Activated naive CD8-positive, alpha-beta T cell (primary cell): ENCODE data around the gene JAM3.
A peak's percentile ranks its signal among the peaks of the same experiment; 100 is the strongest.
"Not testable (repeated sequence)": the region's sequence is repeated elsewhere in the genome, so short reads cannot be mapped to it uniquely, and the experiment has no call there.

ENCODE experiments used
- H3K27ac Mint-ChIP-seq: one replicate; pipeline ENCODE4 v1.8.0; 2021; ENCODE audit warnings: mixed read lengths
- H3K27me3 Mint-ChIP-seq: one replicate; pipeline ENCODE4 v1.8.0; 2021; ENCODE audit warnings: mixed read lengths
- H3K36me3 Mint-ChIP-seq: one replicate; pipeline ENCODE4 v1.8.0; 2021; ENCODE audit warnings: mixed read lengths
- H3K4me1 Mint-ChIP-seq: one replicate; pipeline ENCODE4 v1.8.0; 2021; ENCODE audit warnings: low read depth, mixed read lengths
- H3K4me3 Mint-ChIP-seq: one replicate; pipeline ENCODE4 v1.8.0; 2021; ENCODE audit warnings: mild to moderate bottlenecking, mixed read lengths
- H3K9me3 Mint-ChIP-seq: one replicate; pipeline ENCODE4 v1.8.0; 2021; ENCODE audit warnings: low read depth, mixed read lengths

JAM3 gene

GRCh38 chr11:134092006-134092405 is 23.1 kb downstream of the JAM3 start:
- not testable (repeated sequence) for H3K36me3 Mint-ChIP-seq, H3K9me3 Mint-ChIP-seq, H3K4me3 Mint-ChIP-seq, H3K27ac Mint-ChIP-seq, H3K4me1 Mint-ChIP-seq, H3K27me3 Mint-ChIP-seq

GRCh38 chr11:134097166-134097565 is 28.3 kb downstream of the JAM3 start:
- H3K27me3 Mint-ChIP-seq: no peaks in the 10 kb centered on the region
- H3K9me3 Mint-ChIP-seq: no peaks in the 10 kb centered on the region
- H3K36me3 Mint-ChIP-seq: no peaks in the 10 kb centered on the region
- no peak overlapping the region for H3K4me3 Mint-ChIP-seq
- H3K4me1 Mint-ChIP-seq: peaks cover 7% of the 10 kb centered on the region
- no peak overlapping the region for H3K27ac Mint-ChIP-seq

- Mint-ChIP-seq H3K4me3 (no peak overlapping the region), H3K27ac (no peak overlapping the region), H3K27me3 (no peaks in the 10 kb centered on the region), H3K9me3 (no peaks in the 10 kb centered on the region), H3K36me3 (no peaks in the 10 kb centered on the region), H3K4me1 (peaks cover 3% of the 10 kb centered on the region)
These were observed 29.8 kb downstream of the JAM3 start for GRCh38 chr11:134098566-134099184.

DNA sequence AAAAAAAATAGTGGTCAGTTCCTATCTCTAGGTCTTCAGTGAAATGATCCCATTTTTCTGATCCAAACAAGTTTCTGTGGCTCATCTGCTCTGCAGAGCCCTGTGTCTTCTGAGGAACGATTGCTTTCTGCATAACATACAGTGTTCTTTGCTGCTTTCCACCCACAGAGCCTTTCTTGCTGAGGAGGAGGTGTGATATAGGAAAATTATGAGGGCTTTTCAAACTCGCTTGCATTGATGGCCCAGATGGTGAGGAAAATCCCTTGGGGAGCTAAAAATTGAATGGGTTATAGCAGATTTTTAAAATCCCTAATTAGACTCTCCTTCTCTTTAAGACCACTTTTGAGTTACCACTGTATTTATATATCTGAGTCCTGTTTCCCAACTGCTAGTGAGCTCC is 31.3 kb downstream of the JAM3 start:
- Mint-ChIP-seq H3K4me3 (no peak overlapping the region), H3K27ac (no peak overlapping the region), H3K4me1 (no peaks in the 10 kb centered on the region), H3K9me3 (no peaks in the 10 kb centered on the region), H3K27me3 (no peaks in the 10 kb centered on the region), H3K36me3 (no peaks in the 10 kb centered on the region)

DNA sequence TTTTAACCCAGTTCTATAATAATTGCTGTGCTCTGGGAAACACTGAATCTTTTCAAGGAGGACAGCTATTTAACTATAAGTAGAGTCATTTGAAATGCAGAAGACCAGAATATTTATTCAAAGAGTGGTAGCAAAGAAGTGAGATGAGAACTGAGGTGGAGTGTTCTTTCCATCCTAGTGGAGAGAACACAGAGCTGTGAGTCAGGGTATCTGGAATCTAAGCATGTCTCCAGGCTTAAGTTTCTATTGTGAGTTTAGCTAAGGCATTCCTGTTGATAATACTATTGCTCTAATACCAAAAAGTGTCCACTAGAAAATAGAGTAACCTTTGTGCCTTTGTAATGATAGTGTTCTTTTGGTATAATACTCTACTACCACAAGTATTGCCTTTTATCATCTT is 32.4 kb downstream of the JAM3 start:
- no peak overlapping the region for H3K4me3 Mint-ChIP-seq
- no peaks in the 10 kb centered on the region for H3K4me1 Mint-ChIP-seq
- no peaks in the 10 kb centered on the region for H3K9me3 Mint-ChIP-seq
- H3K36me3 Mint-ChIP-seq: no peaks in the 10 kb centered on the region
- H3K27ac Mint-ChIP-seq: no peak overlapping the region
- no peaks in the 10 kb centered on the region for H3K27me3 Mint-ChIP-seq

DNA sequence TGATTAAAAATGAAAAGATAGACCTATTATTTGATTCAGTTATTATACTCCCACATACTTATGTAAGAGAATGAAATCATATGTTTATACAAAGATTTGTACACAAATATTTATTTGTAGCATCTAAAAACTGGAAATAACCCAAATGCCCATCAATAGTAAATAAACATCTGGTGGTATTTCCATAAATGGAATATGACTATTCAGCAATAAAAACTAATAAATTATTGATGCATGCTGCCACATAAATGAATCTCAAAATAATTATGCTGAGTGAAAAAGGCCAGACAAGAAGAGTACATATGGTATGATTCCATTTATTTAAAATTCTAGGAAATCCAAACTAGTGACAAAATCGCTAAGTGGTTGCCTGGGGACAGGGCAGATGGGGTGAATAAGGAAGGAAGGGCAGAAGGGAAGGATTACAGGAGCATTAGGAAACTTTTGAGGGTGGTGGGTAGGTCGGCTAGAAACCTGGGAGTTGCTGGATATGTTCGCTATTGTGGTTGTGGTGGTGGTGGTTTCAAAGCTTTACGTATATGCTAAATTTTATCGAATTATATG is 41.5 kb downstream of the JAM3 start:
- no peaks in the 10 kb centered on the region for H3K4me1 Mint-ChIP-seq
- no peaks in the 10 kb centered on the region for H3K27me3 Mint-ChIP-seq
- no peak overlapping the region for H3K27ac Mint-ChIP-seq
- H3K4me3 Mint-ChIP-seq: no peak overlapping the region
- peaks cover 8% of the 10 kb centered on the region for H3K36me3 Mint-ChIP-seq
- H3K9me3 Mint-ChIP-seq: no peaks in the 10 kb centered on the region

DNA sequence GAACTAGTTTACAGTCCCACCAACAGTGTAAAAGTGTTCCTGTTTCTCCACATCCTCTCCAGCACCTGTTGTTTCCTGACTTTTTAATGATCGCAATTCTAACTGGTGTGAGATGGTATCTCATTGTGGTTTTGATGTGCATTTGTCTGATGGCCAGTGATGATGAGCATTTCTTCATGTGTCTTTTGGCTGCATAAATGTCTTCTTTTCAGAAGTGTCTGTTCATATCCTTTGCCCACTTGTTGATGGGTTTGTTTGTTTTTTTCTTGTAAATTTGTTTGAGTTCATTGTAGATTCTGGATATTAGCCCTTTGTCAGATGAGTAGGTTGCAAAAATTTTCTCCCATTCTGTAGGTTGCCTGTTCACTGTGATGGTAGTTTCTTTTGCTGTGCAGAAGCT is 44.9 kb downstream of the JAM3 start:
- H3K27ac Mint-ChIP-seq: not testable (repeated sequence)

DNA sequence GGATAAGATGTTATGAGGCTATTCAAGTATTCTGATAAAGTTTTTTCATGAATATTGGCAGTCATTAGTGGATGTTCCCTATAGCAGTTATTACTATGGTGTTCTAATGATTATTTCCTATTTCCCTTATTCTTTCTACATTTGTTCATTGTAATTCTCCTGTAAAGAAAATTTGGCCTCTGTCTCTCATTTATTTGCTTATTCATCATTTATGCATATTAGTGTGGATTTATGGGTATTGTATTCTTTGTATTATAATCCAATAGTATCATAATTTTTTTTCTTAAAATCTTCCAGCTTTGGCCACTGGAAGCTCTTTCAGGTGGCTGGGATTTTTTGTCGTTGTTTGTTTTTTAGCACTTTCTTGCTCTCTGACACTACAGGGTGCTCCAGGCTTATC is 47.3 kb downstream of the JAM3 start:
- no peaks in the 10 kb centered on the region for H3K9me3 Mint-ChIP-seq
- no peaks in the 10 kb centered on the region for H3K27me3 Mint-ChIP-seq
- H3K4me1 Mint-ChIP-seq: no peaks in the 10 kb centered on the region
- no peak overlapping the region for H3K4me3 Mint-ChIP-seq
- peaks cover 6% of the 10 kb centered on the region for H3K36me3 Mint-ChIP-seq
- no peak overlapping the region for H3K27ac Mint-ChIP-seq

More for the DNA sequence above, 44.9 kb downstream of the JAM3 start:
- not testable (repeated sequence) for H3K36me3 Mint-ChIP-seq, H3K4me1 Mint-ChIP-seq, H3K9me3 Mint-ChIP-seq, H3K4me3 Mint-ChIP-seq, H3K27me3 Mint-ChIP-seq

DNA sequence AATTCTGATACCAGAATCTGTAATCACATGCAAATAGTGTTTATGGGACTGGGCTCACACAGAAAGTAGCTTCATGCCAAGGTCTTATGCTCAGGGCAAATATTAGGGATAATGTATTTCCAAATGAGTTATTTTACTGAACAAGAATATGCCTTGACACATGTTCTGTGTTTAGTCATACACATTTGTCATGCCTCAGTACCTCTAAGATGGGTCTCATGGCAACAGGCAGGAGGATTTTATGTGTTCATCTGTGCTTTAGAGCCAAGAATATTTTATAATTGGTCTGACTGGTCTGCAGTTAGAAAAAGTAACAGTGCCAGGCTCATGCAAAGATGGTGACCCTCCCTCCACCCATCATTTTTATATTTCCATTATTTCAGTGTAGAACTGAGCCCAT is 49.1 kb downstream of the JAM3 start:
- Mint-ChIP-seq H3K27me3 (peaks cover 5% of the 10 kb centered on the region), H3K9me3 (no peaks in the 10 kb centered on the region), H3K27ac (no peak overlapping the region), H3K4me3 (no peak overlapping the region), H3K36me3 (peaks cover 9% of the 10 kb centered on the region), H3K4me1 (no peaks in the 10 kb centered on the region)

- Mint-ChIP-seq H3K4me3 (no peak overlapping the region), H3K4me1 (peaks cover under 1% of the 10 kb centered on the region), H3K9me3 (no peaks in the 10 kb centered on the region), H3K27ac (no peak overlapping the region), H3K36me3 (peaks cover 12% of the 10 kb centered on the region), H3K27me3 (peaks cover 11% of the 10 kb centered on the region)
These were observed 50.2 kb downstream of the JAM3 start for GRCh38 chr11:134119094-134119493.

DNA sequence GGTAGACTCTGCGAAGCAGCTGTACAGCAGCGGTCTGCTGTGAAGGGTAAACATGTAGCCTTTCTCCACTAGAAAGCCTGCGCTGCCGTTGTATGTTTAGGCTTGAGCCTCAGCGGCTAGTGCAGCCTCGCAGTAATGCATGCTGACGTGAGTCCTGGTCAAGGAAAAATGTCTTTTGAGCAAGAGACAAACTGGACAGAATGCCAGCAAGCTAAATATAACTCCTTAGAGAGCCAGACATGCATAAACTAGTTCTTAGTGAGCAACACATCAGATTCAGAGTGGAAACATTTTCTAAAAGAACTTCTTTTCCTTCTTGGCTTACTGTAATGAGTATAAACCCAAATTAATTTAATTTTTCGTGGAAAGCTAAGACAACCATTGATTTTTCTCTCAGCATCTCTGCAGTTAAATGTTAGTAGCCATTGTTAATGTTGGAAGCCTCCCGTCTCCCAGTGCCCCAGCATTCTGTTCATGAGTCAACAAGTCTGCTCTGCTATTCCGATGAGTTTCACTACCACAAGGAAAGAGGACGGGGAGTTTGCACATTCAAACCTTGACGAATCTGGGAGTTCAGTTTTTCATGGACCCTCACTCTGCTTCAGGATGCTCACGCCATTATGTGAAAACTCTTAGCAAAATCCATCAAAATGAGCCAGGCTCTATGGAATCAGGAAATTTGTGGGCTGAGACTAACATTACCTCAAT is 51.4 kb downstream of the JAM3 start:
- Mint-ChIP-seq H3K36me3 (peaks cover 14% of the 10 kb centered on the region), H3K4me3 (no peak overlapping the region), H3K4me1 (peaks cover 10% of the 10 kb centered on the region), H3K27me3 (peaks cover 16% of the 10 kb centered on the region), H3K9me3 (no peaks in the 10 kb centered on the region), H3K27ac (no peak overlapping the region)

DNA sequence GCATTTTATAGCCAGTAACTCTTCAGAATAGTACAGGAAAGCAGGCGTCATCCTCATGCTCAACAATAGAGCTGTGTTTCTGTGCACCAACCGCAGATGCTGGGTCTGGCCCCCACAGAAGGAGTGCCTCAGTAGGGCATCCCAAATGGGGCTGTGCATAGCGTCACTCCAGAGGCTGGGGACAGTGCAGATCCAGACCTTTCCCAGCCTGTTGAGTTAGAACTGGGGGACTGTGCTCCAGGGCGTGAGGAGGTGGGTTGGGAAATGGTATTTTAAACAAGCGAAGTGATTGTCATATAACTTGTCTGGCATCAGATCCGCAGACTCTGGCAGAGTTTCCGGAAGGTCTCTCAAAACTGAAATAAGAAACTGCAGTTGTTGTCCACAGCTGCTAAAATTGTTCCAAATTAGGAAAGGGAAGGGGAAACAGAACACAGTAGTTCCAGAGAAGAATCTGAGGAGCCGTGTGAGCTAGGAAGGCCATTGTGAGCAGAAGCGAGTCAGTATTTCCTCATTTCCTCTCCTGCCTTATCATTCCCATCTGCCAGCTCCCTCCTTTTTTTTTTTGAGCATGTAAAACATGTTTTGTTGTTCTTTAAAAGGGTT is 52.2 kb downstream of the JAM3 start:
- peaks cover 21% of the 10 kb centered on the region for H3K27me3 Mint-ChIP-seq

DNA sequence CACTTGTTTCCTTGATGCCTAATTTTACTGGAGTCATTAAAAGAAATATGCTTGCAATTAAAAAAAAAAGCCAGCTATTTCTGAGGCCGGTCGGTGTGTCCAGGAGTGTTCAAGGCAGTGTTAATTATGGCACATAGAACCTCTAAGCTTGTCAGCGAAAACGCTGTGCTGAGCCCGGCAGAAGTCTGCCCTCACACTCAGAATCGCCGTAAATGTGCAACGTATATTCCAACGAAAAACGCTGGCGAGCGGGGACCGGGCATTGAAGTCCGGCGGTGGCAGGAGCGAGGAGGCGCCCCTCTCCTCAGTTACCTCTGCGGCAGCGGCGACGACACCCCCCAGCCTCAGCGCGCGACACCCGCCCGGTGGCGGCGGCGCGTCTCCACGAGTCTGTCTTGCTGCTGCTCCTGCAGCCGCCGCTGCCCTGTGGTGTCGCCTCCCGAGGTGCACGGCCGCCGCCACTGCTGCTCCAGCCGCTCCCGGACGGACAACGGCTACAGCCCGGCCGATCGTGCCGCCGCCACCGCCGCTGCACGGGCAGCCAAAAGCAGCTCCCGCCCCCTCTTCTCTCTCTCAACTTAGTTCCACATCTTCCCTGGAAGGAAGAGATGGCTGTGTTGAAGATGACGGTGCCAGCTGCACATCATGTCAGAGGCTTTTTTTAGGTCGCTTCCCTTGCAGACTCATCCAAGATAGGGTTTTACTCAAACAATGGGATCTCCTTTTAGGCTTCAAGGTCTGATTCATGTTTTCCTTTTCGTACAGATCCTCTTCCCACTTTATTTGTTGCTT is 56.0 kb downstream of the JAM3 start:
- Mint-ChIP-seq H3K36me3 (peaks cover 11% of the 10 kb centered on the region), H3K4me3 (peak overlapping the region; percentile 59), H3K9me3 (no peaks in the 10 kb centered on the region), H3K4me1 (peaks cover 16% of the 10 kb centered on the region), H3K27me3 (peaks cover 21% of the 10 kb centered on the region), H3K27ac (no peak overlapping the region)

More for the DNA sequence above, 52.2 kb downstream of the JAM3 start:
- no peak overlapping the region for H3K4me3 Mint-ChIP-seq
- H3K4me1 Mint-ChIP-seq: peaks cover 16% of the 10 kb centered on the region
- H3K9me3 Mint-ChIP-seq: no peaks in the 10 kb centered on the region
- H3K36me3 Mint-ChIP-seq: peaks cover 14% of the 10 kb centered on the region
- H3K27ac Mint-ChIP-seq: no peak overlapping the region

GRCh38 chr11:134125507-134125906 is 56.6 kb downstream of the JAM3 start:
- peaks cover 16% of the 10 kb centered on the region for H3K4me1 Mint-ChIP-seq
- H3K9me3 Mint-ChIP-seq: no peaks in the 10 kb centered on the region
- peaks cover 11% of the 10 kb centered on the region for H3K36me3 Mint-ChIP-seq
- peaks cover 21% of the 10 kb centered on the region for H3K27me3 Mint-ChIP-seq
- peak overlapping the region; percentile 38 for H3K4me3 Mint-ChIP-seq
- no peak overlapping the region for H3K27ac Mint-ChIP-seq
